ENCODE data around the gene KANSL1.

DNA sequence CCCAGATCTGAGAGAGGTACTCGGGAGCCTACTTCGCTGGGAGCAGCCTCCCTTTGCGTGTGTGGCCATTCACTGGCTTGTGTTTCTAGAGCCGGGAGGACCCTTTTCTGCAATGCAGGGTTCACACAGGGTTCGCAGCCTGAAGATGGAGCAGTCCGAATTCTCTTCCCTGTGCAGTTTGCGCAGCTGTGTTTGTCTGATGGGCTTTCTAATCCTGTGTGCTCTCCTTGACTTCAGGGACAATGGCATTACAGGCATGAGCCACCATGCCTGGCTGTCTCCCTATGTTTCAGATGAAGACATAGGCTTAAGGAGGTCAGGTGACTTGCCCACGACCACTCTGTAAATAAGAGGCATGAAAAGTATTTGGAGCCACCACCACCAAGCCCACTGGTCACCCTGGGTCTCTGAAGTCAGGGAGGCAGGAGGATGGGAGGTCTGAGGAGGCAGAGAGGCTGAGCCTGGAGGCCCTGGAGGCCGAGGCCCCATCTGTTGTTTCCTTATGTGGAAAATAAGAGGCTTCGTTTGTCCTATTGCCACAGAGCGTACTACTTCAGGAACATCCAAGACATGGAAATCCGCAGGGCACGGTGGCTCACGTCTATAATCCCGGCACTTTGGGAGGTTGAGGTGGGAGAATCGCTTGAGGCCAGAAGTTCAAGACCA lies 199.1 kb downstream of the KANSL1 start:
- TF ChIP-seq TAF1 (IDR thresholded peaks at IDR 0.05; ENCODE audit: low read depth) (no peak), CTCF (IDR thresholded peaks at IDR 0.05; ENCODE audit: poor library complexity, severe bottlenecking) (no peak), POLR2AphosphoS5 (IDR thresholded peaks at IDR 0.05) (no peak), EP300 (conservative IDR thresholded peaks at IDR 0.05; ENCODE audit: poor library complexity, severe bottlenecking) (no peak), SMC3 (conservative IDR thresholded peaks at IDR 0.05; ENCODE audit: poor library complexity) (no peak), RAD21 (conservative IDR thresholded peaks at IDR 0.05) (no peak)
